BLaER1 treated with 17β-estradiol and CSF1 and Interleukin-3, amounts not matched to agents 10 nM and 100 nM (cell line): ENCODE measurements around the gene SORCS1.
A peak's percentile ranks its signal among the peaks of the same experiment; 100 is the strongest.
"Not testable (repeated sequence)": the region's sequence is repeated elsewhere in the genome, so short reads cannot be mapped to it uniquely, and the experiment has no call there.

Experiments
- H3K27ac ChIP-seq, 11 experiments: shearing (Covaris generic); formaldehyde crosslinking; 2 replicates each; pipeline ENCODE4 v1.8.1; 2022
- H3K27me3 ChIP-seq, 11 experiments: shearing (Covaris generic); formaldehyde crosslinking; 2 replicates each; pipeline ENCODE4 v1.8.1; 2022
- H3K36me3 ChIP-seq, 11 experiments: shearing (Covaris generic); formaldehyde crosslinking; 2 replicates each; pipeline ENCODE4 v1.8.1; 2022
- H3K4me1 ChIP-seq, 10 experiments: shearing (Covaris generic); formaldehyde crosslinking; 2 replicates each; pipeline ENCODE4 v1.8.1; 2022
- H3K4me2 ChIP-seq, 11 experiments: shearing (Covaris generic); formaldehyde crosslinking; 2 replicates each; pipeline ENCODE4 v1.8.1; 2022
- H3K4me3 ChIP-seq, 10 experiments: shearing (Covaris generic); formaldehyde crosslinking; 2 replicates each; pipeline ENCODE4 v1.8.1; 2022
- H3K9ac ChIP-seq, 11 experiments: shearing (Covaris generic); formaldehyde crosslinking; 2 replicates each; pipeline ENCODE4 v1.8.1; 2022
- H3K9me3 ChIP-seq, 11 experiments: shearing (Covaris generic); formaldehyde crosslinking; replicated peaks in 1 of 11; 2 replicates each; pipeline ENCODE4 v1.8.1; 2022
- H4K20me1 ChIP-seq, 11 experiments: shearing (Covaris generic); formaldehyde crosslinking; 2 replicates each; pipeline ENCODE4 v1.8.1; 2022
- Cebpa-rat ChIP-seq, 11 experiments: shearing (Covaris generic); IDR thresholded peaks; 2 replicates each; pipeline ENCODE4 v1.8.1; 2022

SORCS1 gene

GRCh38 chr10:106938513-106938912 lies 226.0 kb downstream of the SORCS1 start:
- Histone ChIP-seq H3K36me3 (peaks cover 0 to 8% (median 0%) of the 10 kb centered on the region in 11 experiments; a peak in 3 of 22 replicates), H4K20me1 (no peaks in the 10 kb centered on the region), H3K4me2 (peak overlapping the region in 6 of 11 experiments; percentile 1 to 86 (median 64); a peak in 7 of 22 replicates), H3K4me1 (peaks cover 30 to 77% (median 56%) of the 10 kb centered on the region in 10 experiments), H3K9me3 (peaks cover 9 to 42% (median 30%) of the 10 kb centered on the region in 11 experiments; a peak in 20 of 22 replicates), H3K27ac (peak overlapping the region in 7 of 11 experiments; percentile 60 to 88 (median 85); a peak in 11 of 22 replicates), H3K27me3 (no peaks in the 10 kb centered on the region), H3K4me3 (0 out of 20 replicates have a peak overlapping the region, but pooled peaks of 1 of the 10 experiments have one; percentile 33), H3K9ac (no peak overlapping the region)
- no peak for TF ChIP-seq Cebpa-rat (IDR thresholded peaks at IDR 0.05)

- Histone ChIP-seq H3K36me3 (peaks cover 0 to 8% (median 0%) of the 10 kb centered on the region in 11 experiments; a peak in 3 of 22 replicates), H3K9ac (peak overlapping the region in 9 of 11 experiments; percentile 47 to 68 (median 61); a peak in 17 of 22 replicates), H3K27ac (peak overlapping the region; percentile 28 to 90 (median 83); a peak in 21 of 22 replicates), H3K4me1 (peaks cover 47 to 83% (median 69%) of the 10 kb centered on the region in 10 experiments), H3K4me3 (peak overlapping the region in 5 of 10 experiments; percentile 7 to 22 (median 10); a peak in 6 of 20 replicates), H3K4me2 (peak overlapping the region; percentile 46 to 86 (median 76)), H3K9me3 (peaks cover 9 to 44% (median 30%) of the 10 kb centered on the region in 11 experiments; a peak in 20 of 22 replicates), H4K20me1 (no peaks in the 10 kb centered on the region), H3K27me3 (no peaks in the 10 kb centered on the region)
- peak in 10 of 11 experiments; percentile 22 to 90 (median 68); a peak in 16 of 22 replicates for TF ChIP-seq Cebpa-rat (IDR thresholded peaks at IDR 0.05)
Observed at GRCh38 chr10:106935978-106936451, 228.5 kb downstream of the SORCS1 start.

GRCh38 chr10:106931853-106932249 lies 232.7 kb downstream of the SORCS1 start:
- TF ChIP-seq Cebpa-rat (IDR thresholded peaks at IDR 0.05): no peak
- H3K27ac ChIP-seq: peak overlapping the region in 10 of 11 experiments; percentile 1 to 86 (median 69); a peak in 17 of 22 replicates
- no peak overlapping the region for H3K4me3 ChIP-seq
- no peaks in the 10 kb centered on the region for H4K20me1 ChIP-seq
- peak overlapping the region in 5 of 11 experiments; percentile 19 to 45 (median 37); a peak in 6 of 22 replicates for H3K9ac ChIP-seq
- H3K4me1 ChIP-seq: peaks cover 62 to 78% (median 72%) of the 10 kb centered on the region in 10 experiments
- peak overlapping the region; percentile 54 to 82 (median 73) for H3K4me2 ChIP-seq
- no peaks in the 10 kb centered on the region for H3K36me3 ChIP-seq
- H3K9me3 ChIP-seq: peaks cover under 1 to 29% (median 13%) of the 10 kb centered on the region in 11 experiments; a peak in 20 of 22 replicates
- no peaks in the 10 kb centered on the region for H3K27me3 ChIP-seq

- peaks cover 57 to 72% (median 67%) of the 10 kb centered on the region in 10 experiments for H3K4me1 ChIP-seq
- H3K27ac ChIP-seq: peak overlapping the region in 10 of 11 experiments; percentile 50 to 86 (median 69); a peak in 19 of 22 replicates
- no peaks in the 10 kb centered on the region for H3K27me3 ChIP-seq
- peak in 3 of 11 experiments; percentile 8 to 47 (median 43); a peak in 3 of 22 replicates for TF ChIP-seq Cebpa-rat (IDR thresholded peaks at IDR 0.05)
- H4K20me1 ChIP-seq: no peaks in the 10 kb centered on the region
- H3K4me3 ChIP-seq: peak overlapping the region in 1 of 10 experiments; percentile 7; a peak in 1 of 20 replicates
- H3K9me3 ChIP-seq: peaks cover 0 to 24% (median 9%) of the 10 kb centered on the region in 11 experiments; a peak in 14 of 22 replicates
- H3K36me3 ChIP-seq: no peaks in the 10 kb centered on the region
- peak overlapping the region; percentile 54 to 82 (median 73) for H3K4me2 ChIP-seq
- peak overlapping the region in 9 of 11 experiments; percentile 10 to 45 (median 34); a peak in 11 of 22 replicates for H3K9ac ChIP-seq
Observed at GRCh38 chr10:106931159-106931852, 233.2 kb downstream of the SORCS1 start.

GRCh38 chr10:106930751-106931150 lies 233.8 kb downstream of the SORCS1 start:
- H4K20me1 ChIP-seq: no peaks in the 10 kb centered on the region
- H3K27ac ChIP-seq: peak overlapping the region in 10 of 11 experiments; percentile 50 to 86 (median 69); a peak in 19 of 22 replicates
- no peaks in the 10 kb centered on the region for H3K36me3 ChIP-seq
- peak overlapping the region in 8 of 11 experiments; percentile 10 to 45 (median 36); a peak in 9 of 22 replicates for H3K9ac ChIP-seq
- peak overlapping the region; percentile 54 to 82 (median 73) for H3K4me2 ChIP-seq
- peaks cover 0 to 23% (median 9%) of the 10 kb centered on the region in 11 experiments; a peak in 14 of 22 replicates for H3K9me3 ChIP-seq
- no peak; a peak in 1 of 22 replicates for TF ChIP-seq Cebpa-rat (IDR thresholded peaks at IDR 0.05)
- H3K27me3 ChIP-seq: no peaks in the 10 kb centered on the region
- H3K4me3 ChIP-seq: peak overlapping the region in 1 of 10 experiments; percentile 7; a peak in 1 of 20 replicates
- H3K4me1 ChIP-seq: peaks cover 53 to 68% (median 61%) of the 10 kb centered on the region in 10 experiments

- H3K9ac ChIP-seq: peak overlapping the region in 1 of 11 experiments; percentile 7; a peak in 1 of 22 replicates
- no peaks in the 10 kb centered on the region for H3K36me3 ChIP-seq
- H3K4me2 ChIP-seq: peak overlapping the region; percentile 54 to 82 (median 73); a peak in 20 of 22 replicates
- H3K4me1 ChIP-seq: peaks cover 40 to 55% (median 48%) of the 10 kb centered on the region in 10 experiments
- no peaks in the 10 kb centered on the region for H3K27me3 ChIP-seq
- H3K4me3 ChIP-seq: no peak overlapping the region
- H4K20me1 ChIP-seq: no peaks in the 10 kb centered on the region
- H3K9me3 ChIP-seq: peaks cover 0 to 22% (median 9%) of the 10 kb centered on the region in 11 experiments; a peak in 14 of 22 replicates
- H3K27ac ChIP-seq: peak overlapping the region in 9 of 11 experiments; percentile 6 to 86 (median 71); a peak in 10 of 22 replicates
- TF ChIP-seq Cebpa-rat (IDR thresholded peaks at IDR 0.05): no peak
Observed at GRCh38 chr10:106929291-106929895, 235.1 kb downstream of the SORCS1 start.

- not testable (repeated sequence) for H3K27me3 ChIP-seq, H3K4me2 ChIP-seq, H4K20me1 ChIP-seq, H3K36me3 ChIP-seq, H3K4me3 ChIP-seq, H3K9ac ChIP-seq
- peaks cover 38 to 44% (median 42%) of the 10 kb centered on the region in 10 experiments for H3K4me1 ChIP-seq
- H3K27ac ChIP-seq: 0 out of 22 replicates have a peak overlapping the region, but pooled peaks of 1 of the 11 experiments have one; percentile 25
- H3K9me3 ChIP-seq: peaks cover 0 to 14% (median 9%) of the 10 kb centered on the region in 11 experiments; a peak in 13 of 22 replicates
Observed at GRCh38 chr10:106928151-106928550, 236.4 kb downstream of the SORCS1 start.

GRCh38 chr10:106925191-106925590 lies 239.3 kb downstream of the SORCS1 start:
- Histone ChIP-seq H3K4me2 (no peak overlapping the region), H4K20me1 (no peaks in the 10 kb centered on the region), H3K36me3 (no peaks in the 10 kb centered on the region), H3K9ac (no peak overlapping the region), H3K4me3 (no peak overlapping the region), H3K4me1 (peaks cover 13 to 22% (median 17%) of the 10 kb centered on the region in 10 experiments), H3K9me3 (peaks cover 0 to 16% (median 8%) of the 10 kb centered on the region in 11 experiments; a peak in 13 of 22 replicates), H3K27me3 (no peaks in the 10 kb centered on the region), H3K27ac (no peak overlapping the region)
- no peak for TF ChIP-seq Cebpa-rat (IDR thresholded peaks at IDR 0.05)
